HG03066 (cell line): ENCODE measurements around the gene HS3ST5.
"Not testable (repeated sequence)": the region's sequence is repeated elsewhere in the genome, so short reads cannot be mapped to it uniquely, and the experiment has no call there.

Experiments
- ATAC-seq: cut with Tn5 transposase; IDR thresholded peaks from one replicate; pipeline ENCODE4 v1.9.1; 2021; ENCODE audit warnings: low read depth; ENCODE audit not compliant: unreplicated experiment

HS3ST5 gene

DNA sequence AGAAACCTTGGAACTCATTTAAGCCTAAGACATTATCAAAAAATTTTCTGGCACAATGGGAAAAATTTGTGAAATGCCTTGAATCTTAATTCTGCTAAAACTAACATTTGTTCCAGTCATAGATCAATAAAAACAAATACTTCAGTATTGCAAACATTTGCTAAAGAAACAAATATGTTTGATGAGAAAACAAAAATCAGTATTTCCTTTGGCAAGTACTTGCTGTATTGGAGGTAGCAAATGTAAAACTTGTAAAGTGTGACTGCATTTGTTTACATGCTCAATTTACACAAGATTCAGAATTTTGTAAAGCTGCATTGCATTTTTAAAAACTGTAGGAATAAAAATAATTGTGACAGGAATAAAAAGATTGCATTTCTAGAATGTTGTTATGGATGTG is 183.1 kb downstream of the HS3ST5 start:
- no peak for ATAC-seq

- ATAC-seq, result no peak
Observed at GRCh38 chr6:114158838-114159694, 183.8 kb downstream of the HS3ST5 start.

GRCh38 chr6:114158411-114158810 is 184.4 kb downstream of the HS3ST5 start:
- ATAC-seq, result no peak

DNA sequence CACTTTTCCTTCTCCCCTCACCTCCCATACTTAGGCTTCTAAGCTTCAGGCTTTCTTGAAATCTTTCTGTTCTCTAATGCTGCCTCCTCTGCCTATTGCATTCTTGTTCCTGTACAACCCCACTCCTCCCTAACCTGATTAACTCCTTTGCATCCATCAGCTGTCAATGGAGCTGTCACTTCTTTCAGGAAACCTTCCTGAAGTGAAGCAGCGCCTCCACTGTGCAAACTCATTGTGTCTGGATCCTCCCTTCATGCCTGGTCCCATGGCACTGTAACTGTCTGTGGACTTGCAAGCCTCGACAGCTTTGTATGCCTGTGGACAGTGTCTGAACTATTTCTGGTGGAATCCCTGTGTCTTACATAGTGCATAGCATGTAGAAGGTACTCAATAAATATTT is 185.0 kb downstream of the HS3ST5 start:
- ATAC-seq, result no peak

GRCh38 chr6:114155763-114156162 is 187.1 kb downstream of the HS3ST5 start:
- no peak for ATAC-seq

- no peak for ATAC-seq
Observed at GRCh38 chr6:114154812-114155211, 188.0 kb downstream of the HS3ST5 start.

- no peak for ATAC-seq
Observed at GRCh38 chr6:114153448-114153847, 189.4 kb downstream of the HS3ST5 start.

- ATAC-seq, result no peak
Observed at GRCh38 chr6:114151064-114151690, 191.6 kb downstream of the HS3ST5 start.

GRCh38 chr6:114149182-114149581 is 193.6 kb downstream of the HS3ST5 start:
- ATAC-seq, result not testable (repeated sequence)

DNA sequence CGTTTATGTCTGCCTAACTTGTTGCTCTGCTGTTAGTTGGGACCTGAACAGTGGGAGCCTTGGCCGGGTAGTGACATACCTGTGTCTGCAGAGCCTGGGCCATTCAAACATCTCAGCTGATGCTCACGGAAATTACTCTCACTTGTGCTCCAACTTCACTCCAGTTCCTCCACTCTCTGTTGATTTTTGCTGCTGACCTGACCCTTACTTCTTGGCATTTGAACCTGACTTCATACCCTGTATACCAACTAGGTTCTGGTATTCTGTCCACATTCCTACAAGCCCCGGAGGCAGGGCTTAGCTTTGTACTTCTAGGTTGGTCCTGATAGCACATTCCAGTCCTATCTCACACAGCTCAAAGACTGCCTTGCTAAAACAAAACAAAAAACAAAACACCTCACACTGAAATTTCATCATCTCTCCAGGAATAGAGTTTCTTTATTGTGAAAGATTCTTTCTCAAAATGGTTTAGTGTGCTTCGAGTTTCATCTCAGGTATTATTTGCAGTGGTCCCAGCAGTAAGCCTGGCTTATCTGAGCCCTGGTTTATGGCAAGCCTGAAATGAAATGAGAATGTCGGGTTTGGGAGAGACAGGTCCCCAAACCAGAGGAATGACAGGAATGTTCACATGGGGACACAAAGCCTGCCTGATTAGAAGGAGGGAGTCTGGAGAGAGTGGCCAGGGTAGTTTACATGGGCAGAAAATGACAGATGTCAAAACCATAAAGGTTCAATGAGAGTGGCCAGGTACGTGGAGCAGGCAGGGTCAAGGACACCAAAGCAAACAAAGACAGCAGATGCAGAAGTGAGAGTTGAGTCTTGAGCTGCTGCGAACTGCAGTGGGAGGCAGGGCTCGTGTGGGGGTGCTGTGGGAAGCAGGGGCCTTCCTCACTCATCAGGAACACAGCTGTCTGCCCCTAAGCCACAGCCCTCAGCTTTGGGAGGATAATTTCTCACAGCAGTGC is 197.7 kb downstream of the HS3ST5 start:
- no peak for ATAC-seq

GRCh38 chr6:114142258-114142657 is 200.6 kb downstream of the HS3ST5 start:
- no peak for ATAC-seq

- no peak for ATAC-seq
Observed at GRCh38 chr6:114140416-114140815, 202.4 kb downstream of the HS3ST5 start.

DNA sequence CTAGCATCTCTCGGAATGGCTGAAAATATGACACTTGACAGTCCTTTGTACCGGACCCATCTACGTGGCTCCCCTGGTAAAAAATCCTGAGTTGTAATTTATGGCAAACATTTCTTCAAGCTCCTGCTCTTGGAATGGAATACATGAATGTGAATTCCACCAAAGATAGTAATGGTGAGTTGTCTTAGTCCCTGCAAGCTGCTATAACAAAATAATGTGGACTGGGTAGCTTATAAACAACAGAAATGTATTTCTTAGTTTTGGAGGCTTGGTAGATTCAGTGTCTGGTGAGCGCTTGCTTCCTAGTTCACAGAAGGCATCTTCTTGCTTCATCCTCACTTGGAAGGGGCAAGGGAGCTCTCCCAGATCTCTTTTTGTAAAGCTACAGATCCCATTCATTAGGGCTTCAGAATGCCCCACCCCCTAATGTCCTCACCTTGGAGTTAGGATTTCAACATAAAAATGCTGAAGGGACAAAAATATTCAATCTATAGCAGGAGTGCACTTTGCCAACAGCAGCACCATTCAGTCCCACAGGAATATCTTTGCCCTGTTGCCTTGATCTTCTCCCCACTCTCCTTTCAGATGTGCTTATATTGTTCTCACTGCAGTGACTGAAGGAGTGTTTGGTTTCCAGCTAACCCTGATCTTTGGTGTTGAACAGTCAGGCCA is 204.1 kb downstream of the HS3ST5 start:
- ATAC-seq, result no peak

- ATAC-seq, result no peak
Observed at GRCh38 chr6:114135363-114135971, 207.4 kb downstream of the HS3ST5 start.

DNA sequence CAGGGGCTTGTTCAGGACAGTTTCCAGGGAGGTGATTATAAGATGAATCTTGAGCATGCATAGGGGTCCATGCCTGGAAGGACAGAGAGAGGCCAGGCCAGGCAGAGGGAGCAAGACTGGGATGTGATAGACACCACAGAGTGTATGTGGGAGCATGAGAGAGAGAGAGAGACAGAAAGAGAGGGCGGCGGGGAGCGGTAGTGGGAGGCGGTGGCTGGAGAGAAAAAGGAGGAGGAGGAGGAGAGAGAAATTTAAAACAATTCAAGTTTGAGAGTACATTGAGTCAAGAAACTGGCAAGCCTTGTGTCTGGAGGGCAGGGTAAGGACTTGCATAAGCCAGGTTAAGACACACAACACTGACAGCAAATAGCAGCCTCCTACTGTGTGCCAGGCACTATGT is 209.0 kb downstream of the HS3ST5 start:
- ATAC-seq, result no peak

GRCh38 chr6:114131945-114132344 is 210.9 kb downstream of the HS3ST5 start:
- ATAC-seq, result no peak

DNA sequence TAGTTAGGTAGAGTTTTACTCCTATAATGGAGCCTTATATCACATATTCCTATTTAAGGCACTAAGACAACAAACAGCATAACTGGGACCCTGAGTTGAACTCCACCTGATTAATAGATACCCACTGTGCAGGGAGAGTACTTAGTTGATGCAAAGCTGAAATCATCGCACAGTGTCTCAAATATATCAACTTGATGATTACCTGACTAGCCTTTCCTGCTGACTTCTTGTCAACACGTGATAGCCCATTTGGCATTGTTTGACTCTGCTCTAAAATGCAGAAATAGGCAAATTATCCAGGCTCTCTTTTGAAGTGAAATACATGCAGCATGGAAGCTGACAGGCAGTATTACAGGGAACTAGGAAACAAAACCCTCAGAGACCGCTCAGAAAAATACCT is 217.2 kb downstream of the HS3ST5 start:
- no peak for ATAC-seq

DNA sequence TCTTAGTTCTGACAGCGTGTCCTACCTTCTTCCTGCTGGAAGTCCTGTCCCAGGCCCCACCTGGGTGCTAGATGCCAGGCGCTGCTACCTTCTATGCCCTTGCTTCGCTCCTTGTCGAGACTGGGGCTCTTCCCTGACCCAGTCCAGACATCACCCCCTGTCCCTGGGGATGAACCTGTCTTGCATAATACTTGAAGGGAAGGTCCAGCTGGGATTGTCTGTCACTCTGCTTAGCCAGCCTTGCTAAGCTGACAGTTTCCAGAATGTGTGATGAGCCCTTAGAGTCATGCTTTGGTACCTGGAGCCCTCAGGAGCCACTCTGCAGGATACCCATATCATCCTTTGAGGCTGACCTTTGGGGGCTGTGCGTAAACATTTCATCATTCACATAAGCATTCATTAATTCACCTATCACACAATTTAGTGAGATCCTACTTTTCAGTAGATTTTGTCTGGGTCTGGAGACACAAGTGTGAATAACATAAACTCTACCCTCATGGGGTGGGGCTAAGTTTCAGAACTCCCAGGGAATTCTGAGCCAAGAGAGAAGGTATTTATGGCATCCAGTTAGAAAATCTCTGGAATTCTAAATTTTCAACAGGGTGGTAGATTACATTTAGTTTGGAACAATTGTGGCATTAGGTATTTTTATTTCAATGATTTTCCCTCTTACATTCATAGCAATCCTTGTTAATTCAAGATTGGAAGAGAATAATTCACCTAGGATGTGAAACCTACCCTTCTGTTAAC is 220.7 kb downstream of the HS3ST5 start:
- ATAC-seq, result no peak

- ATAC-seq, result no peak
Observed at GRCh38 chr6:114119056-114119455, 223.8 kb downstream of the HS3ST5 start.
